Activated naive CD8-positive, alpha-beta T cell treated with anti-CD3 and anti-CD28 coated beads, Interleukin-2, amount 10 ng/mL, durations not matched to agents 7 days and 5 days (primary cell): ENCODE results near the gene DPP6. TPM values are rescaled to one million over a fixed set of nuclear protein-coding genes. Genes with fewer than 3 reads are reported as not detected.
"Not testable (repeated sequence)": the region's sequence is repeated elsewhere in the genome, so short reads cannot be mapped to it uniquely, and the experiment has no call there.

Source experiments
- ATAC-seq: fragments of 150-1000 bp; cut with Tn5 transposase; one replicate; pipeline ENCODE4 v1.10.0; 2021; ENCODE audit warnings: low read depth, moderate library complexity
- POLR2A ChIA-PET: fragments of 350-600 bp; sonication (Branson Sonifier 250); formaldehyde crosslinking; loops from one replicate; lab custom pipeline; 2021; ENCODE audit warnings: antibody characterized with exemption; lab: Charles Lee
- DNase-seq: peaks from one replicate; pipeline ENCODE4 v3.0.0; 2021
- H3K27ac Mint-ChIP-seq: one replicate; pipeline ENCODE4 v1.8.0; 2022; ENCODE audit warnings: mild to moderate bottlenecking, mixed read lengths
- H3K27me3 Mint-ChIP-seq: one replicate; pipeline ENCODE4 v1.8.0; 2022; ENCODE audit warnings: mild to moderate bottlenecking, moderate library complexity, mixed read lengths
- H3K36me3 Mint-ChIP-seq: one replicate; pipeline ENCODE4 v1.8.0; 2021; ENCODE audit warnings: mild to moderate bottlenecking, mixed read lengths
- H3K4me1 Mint-ChIP-seq: one replicate; pipeline ENCODE4 v1.8.0; 2021; ENCODE audit warnings: mixed read lengths
- H3K4me3 Mint-ChIP-seq: one replicate; pipeline ENCODE4 v1.8.0; 2022; ENCODE audit warnings: mild to moderate bottlenecking, moderate library complexity, mixed read lengths
- H3K9me3 Mint-ChIP-seq: one replicate; pipeline ENCODE4 v1.8.0; 2021; ENCODE audit warnings: mixed read lengths
- total RNA-seq, 2 experiments: library from RNA; stranded (reverse); gene quantifications; one replicate each; pipeline ENCODE4 v1.2.3, GENCODE V29; 2021

Gene DPP6
- total RNA-seq, 2 experiments from 2014 or later = not detected

GRCh38 chr7:154109615-154110014, 57.4 kb downstream of the DPP6 start:
- H3K4me3 Mint-ChIP-seq, H3K27ac Mint-ChIP-seq, POLR2A ChIA-PET, DNase-seq, ATAC-seq, H3K36me3 Mint-ChIP-seq, H3K9me3 Mint-ChIP-seq, H3K27me3 Mint-ChIP-seq, H3K4me1 Mint-ChIP-seq: not testable (repeated sequence)

GRCh38 chr7:154113732-154114351, 61.6 kb downstream of the DPP6 start:
- H3K27ac Mint-ChIP-seq, ATAC-seq, H3K36me3 Mint-ChIP-seq, H3K27me3 Mint-ChIP-seq, H3K9me3 Mint-ChIP-seq, H3K4me3 Mint-ChIP-seq, DNase-seq, H3K4me1 Mint-ChIP-seq, POLR2A ChIA-PET: not testable (repeated sequence)

- H3K4me3 Mint-ChIP-seq, DNase-seq, H3K4me1 Mint-ChIP-seq, ATAC-seq, H3K27me3 Mint-ChIP-seq, H3K27ac Mint-ChIP-seq, H3K36me3 Mint-ChIP-seq, POLR2A ChIA-PET, H3K9me3 Mint-ChIP-seq: not testable (repeated sequence)
Observed at GRCh38 chr7:154117411-154118390, 65.5 kb downstream of the DPP6 start.

- DNase-seq, H3K4me3 Mint-ChIP-seq, ATAC-seq, H3K9me3 Mint-ChIP-seq, H3K27me3 Mint-ChIP-seq, H3K27ac Mint-ChIP-seq, POLR2A ChIA-PET, H3K4me1 Mint-ChIP-seq, H3K36me3 Mint-ChIP-seq: not testable (repeated sequence)
Observed at GRCh38 chr7:154120825-154121224, 68.6 kb downstream of the DPP6 start.

- H3K4me1 Mint-ChIP-seq, H3K4me3 Mint-ChIP-seq, H3K27ac Mint-ChIP-seq, POLR2A ChIA-PET, H3K9me3 Mint-ChIP-seq, ATAC-seq, DNase-seq, H3K36me3 Mint-ChIP-seq, H3K27me3 Mint-ChIP-seq: not testable (repeated sequence)
Observed at GRCh38 chr7:154122720-154123119, 70.5 kb downstream of the DPP6 start.

- H3K27me3 Mint-ChIP-seq, H3K36me3 Mint-ChIP-seq, H3K4me1 Mint-ChIP-seq, H3K9me3 Mint-ChIP-seq, ATAC-seq, H3K27ac Mint-ChIP-seq, H3K4me3 Mint-ChIP-seq, DNase-seq, POLR2A ChIA-PET: not testable (repeated sequence)
Observed at GRCh38 chr7:154123397-154123796, 71.2 kb downstream of the DPP6 start.

- H3K27ac Mint-ChIP-seq, H3K27me3 Mint-ChIP-seq, H3K36me3 Mint-ChIP-seq, POLR2A ChIA-PET, H3K4me1 Mint-ChIP-seq, ATAC-seq, DNase-seq, H3K9me3 Mint-ChIP-seq, H3K4me3 Mint-ChIP-seq: not testable (repeated sequence)
Observed at GRCh38 chr7:154129142-154129541, 76.9 kb downstream of the DPP6 start.

- H3K36me3 Mint-ChIP-seq, DNase-seq, H3K9me3 Mint-ChIP-seq, H3K27me3 Mint-ChIP-seq, H3K27ac Mint-ChIP-seq, H3K4me3 Mint-ChIP-seq, H3K4me1 Mint-ChIP-seq, ATAC-seq, POLR2A ChIA-PET: not testable (repeated sequence)
Observed at GRCh38 chr7:154132617-154133016, 80.4 kb downstream of the DPP6 start.

GRCh38 chr7:154133703-154134277, 81.6 kb downstream of the DPP6 start:
- POLR2A ChIA-PET = not testable (repeated sequence)

GRCh38 chr7:154134698-154135097, 82.5 kb downstream of the DPP6 start:
- DNase-seq, H3K4me1 Mint-ChIP-seq, H3K4me3 Mint-ChIP-seq, POLR2A ChIA-PET, H3K27me3 Mint-ChIP-seq, ATAC-seq, H3K36me3 Mint-ChIP-seq, H3K9me3 Mint-ChIP-seq: not testable (repeated sequence)
- H3K27ac Mint-ChIP-seq = peak overlapping the region; percentile 48

More at GRCh38 chr7:154133703-154134277, 81.6 kb downstream of the DPP6 start:
- H3K27me3 Mint-ChIP-seq, ATAC-seq, H3K4me3 Mint-ChIP-seq, H3K27ac Mint-ChIP-seq, DNase-seq, H3K4me1 Mint-ChIP-seq, H3K9me3 Mint-ChIP-seq, H3K36me3 Mint-ChIP-seq: not testable (repeated sequence)

- POLR2A ChIA-PET, H3K9me3 Mint-ChIP-seq, ATAC-seq, H3K27me3 Mint-ChIP-seq, DNase-seq, H3K4me1 Mint-ChIP-seq, H3K4me3 Mint-ChIP-seq, H3K36me3 Mint-ChIP-seq: not testable (repeated sequence)
- peak overlapping the region; percentile 54 for H3K27ac Mint-ChIP-seq
Observed at GRCh38 chr7:154135646-154136045, 83.4 kb downstream of the DPP6 start.

GRCh38 chr7:154145922-154146706, 93.9 kb downstream of the DPP6 start:
- H3K27ac Mint-ChIP-seq, H3K4me1 Mint-ChIP-seq, H3K9me3 Mint-ChIP-seq, DNase-seq, H3K4me3 Mint-ChIP-seq, H3K36me3 Mint-ChIP-seq, H3K27me3 Mint-ChIP-seq, POLR2A ChIA-PET: not testable (repeated sequence)
- peak; percentile 70 for ATAC-seq

GRCh38 chr7:154146707-154147038, 94.5 kb downstream of the DPP6 start:
- H3K36me3 Mint-ChIP-seq, H3K9me3 Mint-ChIP-seq, H3K27me3 Mint-ChIP-seq, DNase-seq, H3K27ac Mint-ChIP-seq, POLR2A ChIA-PET, H3K4me1 Mint-ChIP-seq, H3K4me3 Mint-ChIP-seq: not testable (repeated sequence)
- peak; percentile 16 for ATAC-seq
